HG03196 (cell line): ENCODE data around the gene EIF2S2.
"Not testable (repeated sequence)": the region's sequence is repeated elsewhere in the genome, so short reads cannot be mapped to it uniquely, and the experiment has no call there.

Experiments used
- ATAC-seq: cut with Tn5 transposase; IDR thresholded peaks from one replicate; pipeline ENCODE4 v1.9.1; 2021; ENCODE audit not compliant: unreplicated experiment

EIF2S2 gene

GRCh38 chr20:34111702-34112599, at the start of gene EIF2S2:
EIF2S2 (minus strand) TSS chr20:34112243; CDS start chr20:34112110, 133 bp downstream.
- peak; percentile 87 for ATAC-seq

GRCh38 chr20:34157697-34158096, 45.7 kb upstream of the EIF2S2 start:
- not testable (repeated sequence) for ATAC-seq

- no peak for ATAC-seq
Measured at GRCh38 chr20:34155836-34156235, 43.8 kb upstream of the EIF2S2 start.

- not testable (repeated sequence) for ATAC-seq
Measured at GRCh38 chr20:34153169-34153568, 41.1 kb upstream of the EIF2S2 start.

GRCh38 chr20:34152073-34152472, 40.0 kb upstream of the EIF2S2 start:
- not testable (repeated sequence) for ATAC-seq

GRCh38 chr20:34150306-34151000, 38.4 kb upstream of the EIF2S2 start:
- ATAC-seq = no peak

- no peak for ATAC-seq
Measured at GRCh38 chr20:34145280-34145819, 33.3 kb upstream of the EIF2S2 start.

GRCh38 chr20:34143951-34144350, 31.9 kb upstream of the EIF2S2 start:
- no peak for ATAC-seq

- ATAC-seq = no peak
Measured at GRCh38 chr20:34142121-34142520, 30.1 kb upstream of the EIF2S2 start.

- no peak for ATAC-seq
Measured at GRCh38 chr20:34141293-34141692, 29.2 kb upstream of the EIF2S2 start.

GRCh38 chr20:34135525-34136275, 23.7 kb upstream of the EIF2S2 start:
- ATAC-seq = not testable (repeated sequence)

- ATAC-seq = not testable (repeated sequence)
Measured at GRCh38 chr20:34133365-34133860, 21.4 kb upstream of the EIF2S2 start.

GRCh38 chr20:34132943-34133342, 20.9 kb upstream of the EIF2S2 start:
- not testable (repeated sequence) for ATAC-seq

GRCh38 chr20:34132491-34132890, 20.4 kb upstream of the EIF2S2 start:
- ATAC-seq = not testable (repeated sequence)

GRCh38 chr20:34131491-34131890, 19.4 kb upstream of the EIF2S2 start:
- ATAC-seq = no peak

- ATAC-seq = no peak
Measured at GRCh38 chr20:34129518-34130162, 17.6 kb upstream of the EIF2S2 start.

GRCh38 chr20:34127792-34128191, 15.7 kb upstream of the EIF2S2 start:
- no peak for ATAC-seq

GRCh38 chr20:34124469-34125249, 12.6 kb upstream of the EIF2S2 start:
- peak; percentile 51 for ATAC-seq

GRCh38 chr20:34123309-34123708, 11.3 kb upstream of the EIF2S2 start:
- no peak for ATAC-seq
